Esophagus squamous epithelium (tissue), 4 donors: Measurements from ENCODE around the gene SNX20.
A peak's percentile ranks its signal among the peaks of the same experiment; 100 is the strongest.

ENCODE experiments used
- CTCF ChIP-seq, 6 experiments: fragments of 450-650 bp in 4 of 6; fragments of 200-600 bp in 2 of 6; sonication (generic) in 2 of 6; IDR thresholded peaks; one replicate each; pipeline ENCODE4 v1.5.1; 2016 to 2019; ENCODE audit warnings: antibody characterized with exemption in 6 of 6, mild to moderate bottlenecking in 4 of 6, moderate library complexity in 4 of 6
- POLR2A ChIP-seq, 4 donors: fragments of 450-650 bp; IDR thresholded peaks; one replicate each; pipeline ENCODE4 v1.6.1; 2017; ENCODE audit warnings: antibody characterized with exemption in 4 of 4, mild to moderate bottlenecking in 4 of 4, moderate library complexity in 3 of 4

GRCh38 chr16:50677351-50677750, 3.8 kb downstream of the SNX20 start:
- TF ChIP-seq CTCF (IDR thresholded peaks at IDR 0.05) (peak in 5 of 6 experiments; percentile 8 to 60 (median 38)), POLR2A (IDR thresholded peaks at IDR 0.05) (no peak)
